Measurements from ENCODE around the gene BAZ1A.

GRCh38 chr14:34833549-34834523, 41.3 kb downstream of the BAZ1A start:
- TF ChIP-seq CTCF (IDR thresholded peaks at IDR 0.05 in 2 of 3, conservative IDR thresholded peaks at IDR 0.05 in 1 of 3; ENCODE audit: control insufficient read depth in 2 of 3, extremely low read depth in 1 of 3, insufficient read depth in 1 of 3, low read depth in 3 of 3, low read length in 3 of 3) (no peak), FOXM1 (IDR thresholded peaks at IDR 0.05; ENCODE audit: low read depth, low read length) (no peak), EZH2 (IDR thresholded peaks at IDR 0.05; ENCODE audit: borderline replicate concordance, control insufficient read depth, low read depth, low read length) (no peak), CUX1 (IDR thresholded peaks at IDR 0.05; ENCODE audit: insufficient replicate concordance, low read depth, low read length) (no peak), TAF1 (IDR thresholded peaks at IDR 0.05; ENCODE audit: borderline replicate concordance, low read depth, low read length) (no peak), POLR2AphosphoS2 (IDR thresholded peaks at IDR 0.05; ENCODE audit: low read depth, low read length) (no peak), ZNF24 (IDR thresholded peaks at IDR 0.05) (no peak), POLR2A (IDR thresholded peaks at IDR 0.05; ENCODE audit: low read depth, low read length) (no peak)

All from GM12878 (cell line).